C4-2B (cell line): ENCODE data around the gene ADPRS.

Experiments
- CTCF ChIP-seq: fragments of 450-650 bp; conservative IDR thresholded peaks from 2 replicates; pipeline ENCODE4 v1.5.1; 2017; ENCODE audit warnings: mild to moderate bottlenecking
- ZFX ChIP-seq: fragments of 450-650 bp; IDR thresholded peaks from 2 replicates; pipeline ENCODE4 v1.6.1; 2017

- no peak for TF ChIP-seq CTCF
- TF ChIP-seq ZFX = no peak
Measured at GRCh38 chr1:36097693-36098585, 9.2 kb downstream of the ADPRS start.
